Endothelial cell of umbilical vein (primary cell): ENCODE results near the gene EPRS1. TPM values are rescaled to one million over a fixed set of nuclear protein-coding genes. Genes with fewer than 3 reads are reported as not detected.

ENCODE experiments used
- BruUV-seq: library from RNA; stranded (reverse); fragments of 400-500 nt; replicated peaks from 2 replicates; lab custom pipeline; 2021; lab: Mats Ljungman, UMichigan
- CTCF ChIA-PET: fragments of 300-600, 350-600 bp; sonication (Branson Sonifier 250); formaldehyde crosslinking; loops from one replicate; lab custom pipeline; 2021; ENCODE audit warnings: antibody characterized with exemption, inconsistent platforms; lab: Charles Lee
- POLR2A ChIA-PET: fragments of 300-600, 350-600 bp; sonication (Branson Sonifier 250); formaldehyde crosslinking; loops from one replicate; lab custom pipeline; 2021; ENCODE audit warnings: antibody characterized with exemption, inconsistent platforms; lab: Charles Lee
- DNase-seq: peaks from one replicate; pipeline ENCODE4 v3.0.0-alpha.2; 2011; ENCODE audit warnings: low read depth, low spot score
- FAIRE-seq: peaks from 2 replicates; lab custom pipeline; 2011; peaks lifted over from hg19 to GRCh38; lab: Jason Lieb, UNC
- H2AFZ ChIP-seq: 2 replicates; pipeline ENCODE4 v1.6.0; 2012; ENCODE audit warnings: low read depth, low read length, control low read depth, inconsistent platforms
- H3K27ac ChIP-seq: 2 replicates; pipeline ENCODE4 v1.5.1; 2011; ENCODE audit warnings: low read depth, mild to moderate bottlenecking, control low read depth, low read length, moderate library complexity; ENCODE audit not compliant: insufficient read depth
- H3K27me3 ChIP-seq, 2 experiments: 2 replicates each; pipeline versions ENCODE4 v1.6.0 to v1.6.1; 2011; ENCODE audit warnings: low read length in 2 of 2, mixed read lengths in 1 of 2; ENCODE audit not compliant: control insufficient read depth in 2 of 2, insufficient read depth in 2 of 2
- H3K36me3 ChIP-seq, 2 experiments: 2 replicates in 1 of 2; 3 replicates in 1 of 2; pipeline ENCODE4 v1.5.1; 2011; ENCODE audit warnings: low read length in 2 of 2, mild to moderate bottlenecking in 1 of 2, moderate library complexity in 1 of 2; ENCODE audit not compliant: control insufficient read depth in 2 of 2, insufficient read depth in 2 of 2; ENCODE audit errors: extremely low read depth in 1 of 2
- H3K4me1 ChIP-seq: 3 replicates; pipeline ENCODE4 v1.5.1; 2011; ENCODE audit warnings: mild to moderate bottlenecking, low read length; ENCODE audit not compliant: control insufficient read depth, insufficient read depth; ENCODE audit errors: extremely low read depth
- H3K4me2 ChIP-seq: 2 replicates; pipeline ENCODE4 v1.6.1; 2011; ENCODE audit warnings: low read length, control low read depth, mixed read lengths; ENCODE audit not compliant: insufficient read depth
- H3K4me3 ChIP-seq, 3 experiments: fragments of 200-600 bp in 1 of 3; sonication (generic), shearing (Covaris generic) in 1 of 3; replicated peaks in 1 of 3; 2 replicates each; pipeline ENCODE4 v1.5.1; 2011 to 2016; ENCODE audit warnings: control low read depth in 3 of 3, low read length in 3 of 3, mild to moderate bottlenecking in 2 of 3, inconsistent platforms in 1 of 3, low read depth in 1 of 3, moderate library complexity in 1 of 3; ENCODE audit not compliant: insufficient read depth in 1 of 3
- H3K79me2 ChIP-seq: 2 replicates; pipeline ENCODE4 v1.6.0; 2012; ENCODE audit warnings: low read length, inconsistent platforms; ENCODE audit not compliant: control insufficient read depth, insufficient read depth
- H3K9ac ChIP-seq: replicated peaks from 2 replicates; pipeline ENCODE3; 2011; ENCODE audit warnings: low read length, control low read depth; ENCODE audit not compliant: insufficient read depth; ENCODE audit errors: extremely low read depth
- H3K9me1 ChIP-seq: replicated peaks from 3 replicates; pipeline ENCODE4 v1.6.0; 2011; ENCODE audit warnings: mild to moderate bottlenecking, low read length; ENCODE audit not compliant: control insufficient read depth, insufficient read depth; ENCODE audit errors: extremely low read depth
- H3K9me3 ChIP-seq: replicated peaks from 2 replicates; pipeline ENCODE4 v1.5.1; 2012; ENCODE audit warnings: low read length, inconsistent platforms; ENCODE audit not compliant: control insufficient read depth, insufficient read depth
- H4K20me1 ChIP-seq: replicated peaks from 2 replicates; pipeline ENCODE3; 2011; ENCODE audit warnings: mild to moderate bottlenecking, low read length; ENCODE audit not compliant: control insufficient read depth, insufficient read depth; ENCODE audit errors: extremely low read depth
- EZH2 ChIP-seq: IDR thresholded peaks from 2 replicates; pipeline ENCODE4 v1.6.1; 2012; ENCODE audit warnings: borderline replicate concordance, low read depth, mild to moderate bottlenecking, moderate library complexity, low read length, inconsistent platforms; ENCODE audit not compliant: severe bottlenecking
- FOS ChIP-seq: IDR thresholded peaks from 2 replicates; pipeline ENCODE4 v1.6.1; 2011; ENCODE audit warnings: mild to moderate bottlenecking, low read length, moderate library complexity, borderline replicate concordance; ENCODE audit not compliant: insufficient read depth
- GATA2 ChIP-seq: IDR thresholded peaks from 2 replicates; pipeline ENCODE4 v1.7.0; 2011; ENCODE audit warnings: low read depth, mild to moderate bottlenecking, moderate library complexity, mixed read lengths, low read length; ENCODE audit not compliant: insufficient read length, insufficient read depth
- JUN ChIP-seq: IDR thresholded peaks from 2 replicates; pipeline ENCODE4 v1.6.1; 2011; ENCODE audit warnings: borderline replicate concordance, low read depth; ENCODE audit not compliant: insufficient read length, insufficient read depth
- MYC ChIP-seq: IDR thresholded peaks from one replicate; pipeline ENCODE4 v1.6.1; 2011; ENCODE audit warnings: mild to moderate bottlenecking, low read depth, low read length
- POLR2A ChIP-seq: IDR thresholded peaks from 2 replicates; pipeline ENCODE4 v1.6.1; 2012; ENCODE audit warnings: low read depth, mild to moderate bottlenecking, control low read depth, low read length
- POLR2AphosphoS5 ChIP-seq: IDR thresholded peaks from 2 replicates; pipeline ENCODE4 v1.6.1; 2012; ENCODE audit warnings: low read depth, mild to moderate bottlenecking, control low read depth, low read length, moderate library complexity; ENCODE audit not compliant: insufficient read depth
- dilution Hi-C: fragments of 300-500 bp; cut with MboI; formaldehyde crosslinking; loops from one replicate; pipeline ENCODE4 v1.15.0; 2019; ENCODE audit warnings: low sequenced_read_pairs; ENCODE audit not compliant: extremely low pct_ligation_motif_present
- intact Hi-C: fragments of 100-400 bp; cut with micrococcal nuclease; formaldehyde crosslinking; loops from one replicate; pipeline ENCODE4 v1.10.0; 2022
- polyA plus RNA-seq, 4 experiments: library from polyadenylated mRNA; depleted of rRNA in 3 of 4; stranded (reverse) in 3 of 4; unstranded in 1 of 4; fragments of >200 nt; gene quantifications; 2 replicates each; pipeline versions ENCODE4 v1.2.1 to v1.2.3, GENCODE V29; 2011 to 2012; ENCODE audit warnings: missing spikeins in 1 of 4
- total RNA-seq: library from RNA; stranded (reverse); gene quantifications from 2 replicates; pipeline ENCODE4 v1.2.3, GENCODE V29; 2021
- TF ChIP-seq, protein P1 (sequence below): IDR thresholded peaks from 2 replicates; pipeline ENCODE4 v1.6.1; 2011; ENCODE audit not compliant: insufficient read depth, insufficient read length
- TF ChIP-seq, protein P2 (sequence below), 2 donors: IDR thresholded peaks; 1 replicate in 1 of 2; 2 replicates in 1 of 2; pipeline ENCODE4 v1.5.1; 2011; ENCODE audit warnings: low read length in 2 of 2, mild to moderate bottlenecking in 2 of 2, moderate library complexity in 2 of 2, control low read depth in 1 of 2, inconsistent platforms in 1 of 2, low read depth in 1 of 2; ENCODE audit not compliant: insufficient read depth in 1 of 2; ENCODE audit errors: extremely low read depth in 1 of 2

EPRS1 gene
- total and polyA plus RNA-seq, 2 donors (not counting 3 experiments of a cell fraction or from before 2014, with no cell fraction given): 22.9 to 109 TPM

DNA sequence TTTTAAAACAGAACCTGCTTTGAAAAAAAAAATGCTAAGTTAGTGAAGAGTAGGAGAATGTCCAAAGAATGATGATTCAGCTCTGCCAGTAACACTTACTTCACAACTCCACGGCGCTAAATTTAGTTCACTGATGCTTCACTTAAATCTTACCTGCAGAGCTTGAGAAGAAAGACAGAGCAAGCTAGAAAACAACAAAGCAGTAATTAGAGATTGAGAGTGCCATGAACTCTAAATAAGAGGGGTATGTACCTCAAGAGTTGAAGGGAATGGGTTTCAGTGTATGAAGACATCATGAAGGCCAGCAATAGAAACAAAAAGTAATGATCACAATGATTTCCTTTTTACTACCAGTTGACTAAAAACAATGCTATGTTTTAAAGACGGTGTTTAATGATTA lies 32.8 kb downstream of the EPRS1 start:
- H3K27me3 ChIP-seq: no peaks in the 10 kb centered on the region
- no TSS peak for BruUV-seq
- H4K20me1 ChIP-seq: no peaks in the 10 kb centered on the region
- CTCF ChIA-PET: interaction anchor here (0.9 to 3.2 kb wide), 7 partner anchors 12 to 176 kb away, joined by 3 to 36 read pairs (median 4); partner anchors contain the start of gene EPRS1
- H2AFZ ChIP-seq: no peak overlapping the region
- H3K27ac ChIP-seq: no peak overlapping the region
- peaks cover 2 to 4% of the 10 kb centered on the region in 2 experiments for H3K36me3 ChIP-seq
- no peak for FAIRE-seq
- no peaks in the 10 kb centered on the region for H3K79me2 ChIP-seq
- no peak overlapping the region for H3K4me2 ChIP-seq
- dilution Hi-C loops (no loop called here), intact Hi-C loops (no loop called here)
- TF ChIP-seq POLR2A (no peak), MYC (no peak), POLR2AphosphoS5 (no peak), JUN (no peak), GATA2 (no peak), EZH2 (no peak), FOS (no peak)
- TF ChIP-seq, protein P1, sequence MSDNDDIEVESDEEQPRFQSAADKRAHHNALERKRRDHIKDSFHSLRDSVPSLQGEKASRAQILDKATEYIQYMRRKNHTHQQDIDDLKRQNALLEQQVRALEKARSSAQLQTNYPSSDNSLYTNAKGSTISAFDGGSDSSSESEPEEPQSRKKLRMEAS: no peak
- TF ChIP-seq, protein P2, sequence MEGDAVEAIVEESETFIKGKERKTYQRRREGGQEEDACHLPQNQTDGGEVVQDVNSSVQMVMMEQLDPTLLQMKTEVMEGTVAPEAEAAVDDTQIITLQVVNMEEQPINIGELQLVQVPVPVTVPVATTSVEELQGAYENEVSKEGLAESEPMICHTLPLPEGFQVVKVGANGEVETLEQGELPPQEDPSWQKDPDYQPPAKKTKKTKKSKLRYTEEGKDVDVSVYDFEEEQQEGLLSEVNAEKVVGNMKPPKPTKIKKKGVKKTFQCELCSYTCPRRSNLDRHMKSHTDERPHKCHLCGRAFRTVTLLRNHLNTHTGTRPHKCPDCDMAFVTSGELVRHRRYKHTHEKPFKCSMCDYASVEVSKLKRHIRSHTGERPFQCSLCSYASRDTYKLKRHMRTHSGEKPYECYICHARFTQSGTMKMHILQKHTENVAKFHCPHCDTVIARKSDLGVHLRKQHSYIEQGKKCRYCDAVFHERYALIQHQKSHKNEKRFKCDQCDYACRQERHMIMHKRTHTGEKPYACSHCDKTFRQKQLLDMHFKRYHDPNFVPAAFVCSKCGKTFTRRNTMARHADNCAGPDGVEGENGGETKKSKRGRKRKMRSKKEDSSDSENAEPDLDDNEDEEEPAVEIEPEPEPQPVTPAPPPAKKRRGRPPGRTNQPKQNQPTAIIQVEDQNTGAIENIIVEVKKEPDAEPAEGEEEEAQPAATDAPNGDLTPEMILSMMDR (IDR thresholded peaks at IDR 0.05; ENCODE audit: extremely low read depth in 1 of 2, insufficient read depth in 1 of 2, low read depth in 1 of 2, low read length in 2 of 2): no peak
- no peak overlapping the region for H3K4me3 ChIP-seq
- no peak for DNase-seq
- POLR2A ChIA-PET: no interaction called here
- H3K9me1 ChIP-seq: peaks cover 3% of the 10 kb centered on the region
- H3K4me1 ChIP-seq: no peaks in the 10 kb centered on the region
- H3K9me3 ChIP-seq: no peaks in the 10 kb centered on the region
- no peak overlapping the region for H3K9ac ChIP-seq
